ENCODE measurements around the gene PCDHA6.
"Not testable (repeated sequence)": the region's sequence is repeated elsewhere in the genome, so short reads cannot be mapped to it uniquely, and the experiment has no call there.

The PCDHA6 gene, protein sequence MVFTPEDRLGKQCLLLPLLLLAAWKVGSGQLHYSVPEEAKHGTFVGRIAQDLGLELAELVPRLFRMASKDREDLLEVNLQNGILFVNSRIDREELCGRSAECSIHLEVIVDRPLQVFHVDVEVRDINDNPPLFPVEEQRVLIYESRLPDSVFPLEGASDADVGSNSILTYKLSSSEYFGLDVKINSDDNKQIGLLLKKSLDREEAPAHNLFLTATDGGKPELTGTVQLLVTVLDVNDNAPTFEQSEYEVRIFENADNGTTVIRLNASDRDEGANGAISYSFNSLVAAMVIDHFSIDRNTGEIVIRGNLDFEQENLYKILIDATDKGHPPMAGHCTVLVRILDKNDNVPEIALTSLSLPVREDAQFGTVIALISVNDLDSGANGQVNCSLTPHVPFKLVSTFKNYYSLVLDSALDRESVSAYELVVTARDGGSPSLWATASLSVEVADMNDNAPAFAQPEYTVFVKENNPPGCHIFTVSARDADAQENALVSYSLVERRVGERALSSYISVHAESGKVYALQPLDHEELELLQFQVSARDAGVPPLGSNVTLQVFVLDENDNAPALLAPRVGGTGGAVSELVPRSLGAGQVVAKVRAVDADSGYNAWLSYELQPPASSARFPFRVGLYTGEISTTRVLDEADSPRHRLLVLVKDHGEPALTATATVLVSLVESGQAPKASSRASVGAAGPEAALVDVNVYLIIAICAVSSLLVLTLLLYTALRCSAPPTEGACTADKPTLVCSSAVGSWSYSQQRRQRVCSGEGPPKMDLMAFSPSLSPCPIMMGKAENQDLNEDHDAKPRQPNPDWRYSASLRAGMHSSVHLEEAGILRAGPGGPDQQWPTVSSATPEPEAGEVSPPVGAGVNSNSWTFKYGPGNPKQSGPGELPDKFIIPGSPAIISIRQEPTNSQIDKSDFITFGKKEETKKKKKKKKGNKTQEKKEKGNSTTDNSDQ

DNA sequence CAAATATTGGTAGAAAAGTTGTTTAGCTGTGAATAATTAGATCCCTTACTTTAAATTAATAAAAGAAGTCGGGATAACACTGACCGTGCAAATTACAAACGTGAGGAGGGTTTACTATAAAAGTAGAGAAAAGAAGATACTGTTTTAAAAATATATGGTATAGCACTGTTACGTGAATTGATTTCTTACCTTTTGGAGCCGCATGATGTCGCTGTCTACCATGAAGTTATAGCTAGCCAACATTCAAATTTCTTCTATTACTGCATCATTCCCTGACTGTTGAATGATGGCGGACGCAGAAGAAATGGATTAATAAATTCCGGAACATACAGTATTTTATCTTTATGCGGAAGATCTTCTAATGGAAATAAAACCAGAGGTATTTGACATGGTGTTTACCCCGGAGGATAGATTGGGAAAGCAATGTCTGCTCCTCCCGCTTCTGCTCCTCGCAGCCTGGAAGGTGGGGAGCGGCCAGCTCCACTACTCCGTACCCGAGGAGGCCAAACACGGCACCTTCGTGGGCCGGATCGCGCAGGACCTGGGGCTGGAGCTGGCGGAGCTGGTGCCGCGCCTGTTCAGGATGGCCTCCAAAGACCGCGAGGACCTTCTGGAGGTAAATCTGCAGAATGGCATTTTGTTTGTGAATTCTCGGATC lies at the start of gene PCDHA6:
Gene PCDHA6, plus strand, starts transcription at position 257 of the 658 bp plus-strand sequence. Its CDS starts 132 bp downstream, at position 389.
- in situ Hi-C loops (cut with HindIII; ENCODE audit: low sequenced_read_pairs) = no loop called here

DNA sequence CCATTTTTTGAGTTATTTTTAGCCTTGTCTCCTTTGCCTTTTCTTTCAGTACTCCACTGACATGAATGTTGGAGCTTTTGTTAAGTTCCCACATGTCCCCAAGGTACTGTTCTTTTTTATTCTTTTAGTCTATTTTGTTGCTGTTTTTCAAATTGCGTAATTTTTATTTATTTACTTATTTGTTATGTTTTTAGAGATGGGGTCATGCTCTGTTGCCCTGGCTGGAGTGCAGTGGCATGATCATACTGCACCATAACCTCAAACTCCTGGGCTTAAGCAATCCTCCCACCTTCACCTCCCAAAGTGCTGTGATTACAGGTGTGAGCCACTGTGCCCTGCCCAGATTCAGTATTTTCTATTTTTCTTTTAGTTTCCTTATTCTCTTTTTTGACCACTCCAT lies 47.2 kb upstream of the PCDHA6 start:
- in situ Hi-C loops (cut with HindIII; ENCODE audit: low sequenced_read_pairs) = no loop called here

DNA sequence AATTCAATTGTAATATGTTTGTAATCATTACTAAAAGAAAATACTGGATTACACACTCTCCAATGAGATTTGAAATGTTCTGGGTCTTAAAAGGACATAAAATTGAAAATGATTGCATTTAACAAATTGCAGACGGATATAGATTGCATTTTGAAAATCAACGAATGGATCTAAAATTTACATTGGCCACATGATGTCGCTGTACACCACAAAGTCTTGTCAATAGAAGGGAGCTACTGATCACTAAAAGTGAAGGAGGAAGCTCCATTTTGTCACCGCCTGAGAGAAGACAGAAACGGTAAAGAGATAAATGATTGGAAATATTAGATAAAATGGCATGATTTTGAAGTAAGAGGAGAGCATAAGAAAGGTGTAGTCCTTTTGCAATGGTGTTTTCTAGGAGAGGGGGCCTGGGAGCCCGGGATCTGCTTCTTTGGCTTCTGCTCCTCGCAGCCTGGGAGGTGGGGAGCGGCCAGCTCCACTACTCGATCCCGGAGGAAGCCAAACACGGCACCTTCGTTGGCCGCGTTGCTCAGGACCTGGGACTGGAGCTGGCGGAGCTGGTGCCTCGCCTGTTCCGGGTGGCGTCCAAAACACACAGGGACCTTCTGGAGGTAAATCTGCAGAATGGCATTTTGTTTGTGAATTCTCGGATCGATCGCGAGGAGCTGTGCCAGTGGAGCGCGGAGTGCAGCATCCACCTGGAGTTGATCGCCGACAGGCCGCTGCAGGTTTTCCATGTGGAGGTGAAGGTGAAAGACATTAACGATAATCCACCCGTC lies 41.7 kb upstream of the PCDHA6 start, which contains the start of gene PCDHA1:
Gene PCDHA1, plus strand, starts transcription at position 236 of the 782 bp plus-strand sequence.
- in situ Hi-C loops (cut with HindIII; ENCODE audit: low sequenced_read_pairs) = no loop called here

DNA sequence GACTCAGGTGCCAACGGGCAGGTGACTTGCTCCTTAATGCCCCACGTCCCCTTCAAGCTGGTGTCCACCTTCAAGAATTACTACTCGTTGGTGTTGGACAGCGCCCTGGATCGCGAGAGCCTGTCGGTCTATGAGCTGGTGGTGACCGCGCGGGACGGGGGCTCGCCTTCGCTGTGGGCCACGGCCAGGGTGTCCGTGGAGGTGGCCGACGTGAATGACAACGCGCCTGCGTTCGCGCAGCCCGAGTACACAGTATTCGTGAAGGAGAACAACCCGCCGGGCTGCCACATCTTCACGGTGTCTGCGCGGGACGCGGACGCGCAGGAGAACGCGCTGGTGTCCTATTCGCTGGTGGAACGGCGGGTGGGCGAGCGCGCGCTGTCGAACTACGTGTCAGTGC lies 40.3 kb upstream of the PCDHA6 start:
- in situ Hi-C loops (cut with HindIII; ENCODE audit: low sequenced_read_pairs) = not testable (repeated sequence)

DNA sequence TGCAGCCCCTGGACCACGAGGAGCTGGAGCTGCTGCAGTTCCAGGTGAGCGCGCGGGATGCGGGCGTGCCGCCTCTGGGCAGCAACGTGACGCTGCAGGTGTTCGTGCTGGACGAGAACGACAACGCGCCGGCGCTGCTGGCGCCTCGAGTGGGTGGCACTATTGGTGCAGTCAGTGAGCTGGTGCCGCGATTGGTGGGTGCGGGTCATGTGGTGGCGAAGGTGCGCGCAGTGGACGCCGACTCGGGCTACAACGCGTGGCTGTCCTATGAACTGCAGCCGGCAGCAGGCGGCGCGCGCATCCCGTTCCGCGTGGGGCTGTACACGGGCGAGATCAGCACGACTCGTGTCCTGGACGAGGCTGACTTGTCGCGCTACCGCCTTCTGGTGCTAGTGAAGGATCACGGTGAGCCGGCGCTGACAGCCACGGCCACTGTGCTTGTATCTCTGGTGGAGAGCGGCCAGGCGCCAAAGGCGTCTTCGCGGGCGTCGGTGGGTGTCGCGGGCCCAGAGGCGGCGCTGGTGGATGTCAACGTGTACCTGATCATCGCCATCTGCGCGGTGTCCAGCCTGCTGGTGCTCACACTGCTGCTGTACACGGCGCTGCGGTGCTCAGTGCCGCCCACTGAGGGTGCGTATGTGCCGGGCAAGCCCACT lies 39.8 kb upstream of the PCDHA6 start:
- in situ Hi-C loops (cut with HindIII; ENCODE audit: low sequenced_read_pairs) = not testable (repeated sequence)

DNA sequence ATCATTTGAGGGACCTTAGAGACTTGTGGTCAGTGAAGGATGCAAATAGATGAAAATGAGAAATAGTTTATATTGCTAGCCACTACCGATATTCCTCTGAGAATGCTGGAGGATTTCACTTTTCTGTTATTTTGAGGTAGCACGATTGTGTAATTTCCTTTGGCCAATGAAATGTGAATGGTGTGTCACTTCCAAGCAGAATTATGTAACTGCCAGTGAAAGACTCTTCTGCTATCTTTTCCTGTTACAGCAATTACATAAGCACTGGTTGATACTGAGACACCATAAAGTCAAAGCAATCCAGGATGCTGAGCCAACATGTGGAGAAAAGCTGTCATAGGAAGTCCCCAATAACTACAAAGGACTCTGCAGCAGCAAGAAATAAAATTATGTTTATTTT lies 36.7 kb upstream of the PCDHA6 start:
- in situ Hi-C loops (cut with HindIII; ENCODE audit: low sequenced_read_pairs) = no loop called here

DNA sequence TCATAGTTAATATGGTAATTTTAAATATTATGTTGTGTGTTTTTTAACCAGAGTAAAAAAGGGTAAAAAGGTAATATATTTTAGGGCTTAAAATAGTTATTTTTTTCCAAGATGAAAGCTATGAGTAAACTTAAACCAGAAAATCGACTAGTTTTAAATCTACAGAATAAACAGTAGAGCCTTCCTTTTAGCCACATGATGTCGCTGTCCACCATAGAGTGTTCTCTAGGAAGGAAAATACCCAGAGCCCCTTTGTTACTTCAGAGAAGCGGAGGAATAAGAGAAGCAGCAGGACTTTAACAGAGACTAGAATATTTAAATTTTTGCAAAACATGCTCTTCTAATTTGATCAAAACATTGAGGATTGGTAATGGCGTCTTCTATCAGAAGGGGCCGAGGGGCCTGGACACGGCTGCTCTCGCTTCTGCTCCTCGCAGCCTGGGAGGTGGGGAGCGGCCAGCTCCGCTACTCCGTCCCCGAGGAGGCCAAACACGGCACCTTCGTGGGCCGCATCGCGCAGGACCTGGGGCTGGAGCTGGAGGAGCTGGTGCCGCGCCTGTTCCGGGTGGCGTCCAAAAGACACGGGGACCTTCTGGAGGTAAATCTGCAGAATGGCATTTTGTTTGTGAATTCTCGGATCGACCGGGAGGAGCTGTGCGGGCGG lies 33.0 kb upstream of the PCDHA6 start, which contains the start of gene PCDHA2:
Gene PCDHA2, plus strand, starts transcription at position 258 of the 664 bp plus-strand sequence.
- in situ Hi-C loops (cut with HindIII; ENCODE audit: low sequenced_read_pairs) = no loop called here

DNA sequence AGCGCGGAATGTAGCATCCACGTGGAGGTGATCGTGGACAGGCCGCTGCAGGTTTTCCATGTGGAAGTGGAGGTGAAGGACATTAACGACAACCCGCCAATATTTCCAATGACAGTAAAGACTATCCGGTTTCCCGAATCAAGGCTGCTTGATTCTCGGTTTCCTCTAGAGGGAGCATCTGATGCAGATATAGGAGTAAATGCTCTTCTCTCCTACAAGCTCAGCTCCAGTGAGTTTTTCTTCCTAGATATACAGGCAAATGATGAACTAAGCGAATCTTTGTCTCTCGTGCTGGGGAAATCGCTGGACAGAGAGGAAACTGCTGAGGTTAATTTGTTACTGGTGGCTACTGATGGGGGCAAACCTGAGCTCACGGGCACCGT lies 32.5 kb upstream of the PCDHA6 start:
- in situ Hi-C loops (cut with HindIII; ENCODE audit: low sequenced_read_pairs) = no loop called here

DNA sequence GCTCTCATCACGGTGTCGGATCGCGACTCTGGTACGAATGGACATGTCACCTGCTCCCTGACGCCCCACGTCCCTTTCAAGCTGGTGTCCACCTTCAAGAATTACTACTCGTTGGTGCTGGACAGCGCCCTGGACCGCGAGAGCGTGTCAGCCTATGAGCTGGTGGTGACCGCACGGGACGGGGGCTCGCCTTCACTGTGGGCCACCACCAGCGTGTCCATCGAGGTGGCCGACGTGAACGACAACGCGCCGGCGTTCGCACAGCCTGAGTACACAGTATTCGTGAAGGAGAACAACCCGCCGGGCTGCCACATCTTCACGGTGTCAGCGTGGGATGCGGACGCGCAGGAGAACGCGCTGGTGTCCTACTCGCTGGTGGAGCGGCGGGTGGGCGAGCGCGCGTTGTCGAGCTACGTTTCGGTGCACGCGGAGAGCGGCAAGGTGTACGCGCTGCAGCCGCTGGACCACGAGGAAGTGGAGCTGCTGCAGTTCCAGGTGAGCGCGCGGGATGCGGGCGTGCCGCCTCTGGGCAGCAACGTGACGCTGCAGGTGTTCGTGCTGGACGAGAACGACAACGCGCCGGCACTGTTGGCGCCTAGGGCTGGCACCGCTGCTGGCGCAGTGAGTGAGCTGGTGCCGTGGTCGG lies 31.6 kb upstream of the PCDHA6 start:
- in situ Hi-C loops (cut with HindIII; ENCODE audit: low sequenced_read_pairs) = not testable (repeated sequence)

DNA sequence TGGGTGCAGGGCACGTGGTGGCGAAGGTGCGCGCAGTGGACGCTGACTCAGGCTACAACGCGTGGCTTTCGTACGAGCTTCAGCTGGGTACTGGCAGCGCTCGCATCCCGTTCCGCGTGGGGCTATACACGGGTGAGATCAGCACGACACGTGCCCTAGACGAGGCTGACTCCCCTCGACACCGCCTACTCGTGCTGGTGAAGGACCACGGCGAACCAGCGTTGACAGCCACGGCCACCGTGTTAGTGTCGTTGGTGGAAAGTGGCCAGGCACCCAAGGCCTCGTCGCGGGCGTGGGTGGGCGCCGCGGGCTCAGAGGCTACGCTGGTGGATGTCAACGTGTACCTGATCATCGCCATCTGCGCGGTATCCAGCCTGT lies 31.1 kb upstream of the PCDHA6 start:
- in situ Hi-C loops (cut with HindIII; ENCODE audit: low sequenced_read_pairs) = no loop called here

DNA sequence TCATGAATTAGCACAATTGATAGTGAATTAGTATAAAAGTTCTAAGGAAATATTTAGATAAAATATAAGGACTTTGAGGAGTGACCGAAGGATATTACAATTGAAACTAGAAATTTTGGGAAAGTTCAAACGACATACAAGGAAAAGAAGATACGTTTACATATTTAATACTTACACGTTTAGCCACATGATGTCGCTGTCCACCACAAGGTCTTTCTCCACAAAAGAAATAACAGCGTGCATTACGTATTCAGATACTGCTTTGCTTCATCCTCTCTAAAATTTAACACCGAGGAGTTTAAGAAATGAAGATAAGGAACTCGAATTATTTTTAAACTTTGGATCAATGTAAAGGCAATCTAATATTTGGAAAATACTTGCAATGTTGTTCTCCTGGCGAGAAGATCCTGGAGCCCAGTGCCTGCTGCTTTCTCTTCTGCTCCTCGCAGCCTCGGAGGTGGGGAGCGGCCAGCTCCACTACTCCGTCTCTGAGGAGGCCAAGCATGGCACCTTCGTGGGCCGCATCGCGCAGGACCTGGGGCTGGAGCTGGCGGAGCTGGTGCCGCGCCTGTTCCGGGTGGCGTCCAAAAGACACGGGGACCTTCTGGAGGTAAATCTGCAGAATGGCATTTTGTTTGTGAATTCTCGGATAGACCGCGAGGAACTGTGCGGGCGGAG lies 26.8 kb upstream of the PCDHA6 start, which contains the start of gene PCDHA3:
Gene PCDHA3, plus strand, starts transcription at position 242 of the 678 bp plus-strand sequence.
- in situ Hi-C loops (cut with HindIII; ENCODE audit: low sequenced_read_pairs) = no loop called here

DNA sequence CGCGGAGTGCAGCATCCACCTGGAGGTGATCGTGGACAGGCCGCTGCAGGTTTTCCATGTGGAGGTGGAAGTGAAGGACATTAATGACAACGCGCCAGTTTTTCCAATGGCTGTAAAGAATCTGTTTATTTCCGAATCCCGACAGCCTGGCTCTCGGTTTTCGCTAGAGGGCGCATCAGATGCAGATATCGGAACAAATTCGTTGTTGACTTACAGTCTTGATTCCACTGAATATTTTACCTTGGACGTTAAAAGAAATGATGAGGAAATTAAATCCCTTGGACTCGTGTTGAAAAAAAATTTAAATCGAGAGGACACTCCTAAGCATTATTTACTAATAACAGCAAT lies 26.3 kb upstream of the PCDHA6 start:
- in situ Hi-C loops (cut with HindIII; ENCODE audit: low sequenced_read_pairs) = no loop called here

DNA sequence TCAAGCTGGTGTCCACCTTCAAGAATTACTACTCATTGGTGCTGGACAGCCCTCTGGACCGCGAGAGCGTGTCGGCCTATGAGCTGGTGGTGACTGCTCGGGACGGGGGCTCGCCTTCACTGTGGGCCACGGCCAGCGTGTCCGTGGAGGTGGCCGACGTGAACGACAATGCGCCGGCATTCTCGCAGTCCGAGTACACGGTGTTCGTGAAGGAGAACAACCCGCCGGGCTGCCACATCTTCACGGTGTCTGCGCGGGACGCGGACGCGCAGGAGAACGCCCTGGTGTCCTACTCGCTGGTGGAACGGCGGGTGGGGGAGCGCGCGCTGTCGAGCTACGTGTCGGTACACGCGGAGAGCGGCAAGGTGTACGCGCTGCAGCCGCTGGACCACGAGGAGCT lies 25.4 kb upstream of the PCDHA6 start:
- in situ Hi-C loops (cut with HindIII; ENCODE audit: low sequenced_read_pairs) = not testable (repeated sequence)

DNA sequence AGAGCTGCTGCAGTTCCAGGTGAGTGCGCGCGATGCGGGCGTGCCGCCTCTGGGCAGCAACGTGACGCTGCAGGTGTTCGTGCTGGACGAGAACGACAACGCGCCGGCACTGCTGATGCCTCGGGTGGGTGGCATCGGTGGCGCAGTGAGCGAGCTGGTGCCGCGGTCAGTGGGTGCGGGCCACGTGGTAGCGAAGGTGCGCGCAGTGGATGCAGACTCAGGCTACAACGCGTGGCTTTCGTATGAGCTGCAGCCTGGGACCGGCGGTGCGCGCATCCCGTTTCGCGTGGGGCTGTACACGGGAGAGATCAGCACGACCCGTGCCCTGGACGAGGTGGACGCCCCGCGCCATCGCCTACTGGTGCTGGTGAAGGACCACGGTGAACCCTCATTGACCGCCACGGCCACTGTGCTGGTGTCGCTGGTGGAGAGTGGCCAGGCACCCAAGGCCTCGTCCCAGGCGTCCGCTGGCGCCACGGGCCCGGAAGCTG lies 24.9 kb upstream of the PCDHA6 start:
- in situ Hi-C loops (cut with HindIII; ENCODE audit: low sequenced_read_pairs) = no loop called here

DNA sequence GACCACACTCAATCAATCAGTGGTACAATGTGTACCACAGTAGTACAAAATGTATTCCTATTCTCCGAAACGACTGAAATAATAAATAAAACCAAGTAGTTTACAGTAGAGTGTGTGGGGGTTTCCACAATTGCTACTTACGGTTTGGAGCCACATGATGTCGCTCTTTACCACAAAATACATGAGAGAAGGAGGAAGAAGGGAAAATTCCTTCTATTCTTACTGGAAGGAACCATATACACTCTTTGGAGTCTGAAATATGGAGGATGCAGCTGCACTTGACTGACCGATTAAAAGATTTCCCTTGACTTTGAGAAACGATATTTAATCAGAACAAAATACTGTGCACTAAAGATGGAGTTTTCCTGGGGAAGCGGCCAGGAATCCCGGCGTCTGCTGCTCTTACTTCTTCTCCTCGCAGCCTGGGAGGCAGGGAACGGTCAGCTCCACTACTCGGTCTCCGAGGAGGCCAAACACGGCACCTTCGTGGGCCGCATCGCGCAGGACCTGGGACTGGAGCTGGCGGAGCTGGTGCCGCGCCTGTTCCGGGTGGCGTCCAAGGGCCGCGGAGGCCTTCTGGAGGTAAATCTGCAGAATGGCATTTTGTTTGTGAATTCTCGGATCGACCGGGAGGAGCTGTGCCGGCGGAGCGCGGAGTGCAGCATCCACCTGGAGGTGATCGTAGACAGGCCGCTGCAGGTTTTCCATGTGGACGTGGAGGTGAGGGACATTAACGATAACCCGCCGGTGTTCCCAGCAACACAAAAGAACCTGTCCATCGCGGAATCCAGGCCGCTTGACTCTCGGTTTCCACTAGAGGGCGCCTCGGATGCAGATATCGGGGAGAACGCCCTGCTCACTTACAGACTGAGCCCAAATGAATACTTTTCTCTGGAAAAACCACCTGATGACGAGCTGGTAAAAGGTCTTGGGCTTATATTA lies 20.7 kb upstream of the PCDHA6 start, which contains the start of gene PCDHA4:
Gene PCDHA4, plus strand, starts transcription at position 235 of the 942 bp plus-strand sequence.
- in situ Hi-C loops (cut with HindIII; ENCODE audit: low sequenced_read_pairs) = no loop called here

DNA sequence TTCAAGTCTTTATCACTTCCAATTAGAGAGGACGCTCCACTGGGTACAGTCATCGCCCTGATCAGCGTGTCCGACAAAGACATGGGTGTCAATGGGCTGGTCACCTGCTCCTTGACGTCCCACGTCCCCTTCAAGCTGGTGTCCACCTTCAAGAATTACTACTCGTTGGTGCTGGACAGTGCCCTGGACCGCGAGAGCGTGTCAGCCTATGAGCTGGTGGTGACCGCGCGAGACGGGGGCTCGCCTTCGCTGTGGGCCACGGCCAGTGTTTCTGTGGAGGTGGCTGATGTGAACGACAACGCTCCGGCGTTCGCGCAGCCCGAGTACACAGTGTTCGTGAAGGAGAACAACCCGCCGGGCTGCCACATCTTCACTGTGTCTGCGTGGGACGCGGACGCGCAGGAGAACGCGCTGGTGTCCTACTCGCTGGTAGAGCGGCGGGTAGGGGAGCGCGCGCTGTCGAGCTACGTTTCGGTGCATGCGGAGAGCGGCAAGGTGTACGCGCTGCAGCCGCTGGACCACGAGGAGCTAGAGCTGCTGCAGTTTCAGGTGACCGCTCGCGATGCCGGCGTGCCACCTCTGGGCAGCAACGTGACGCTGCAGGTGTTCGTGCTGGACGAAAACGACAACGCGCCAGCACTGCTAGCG lies 19.4 kb upstream of the PCDHA6 start:
- in situ Hi-C loops (cut with HindIII; ENCODE audit: low sequenced_read_pairs) = not testable (repeated sequence)

Measured in endothelial cell of hepatic sinusoid (primary cell).